Fibroblast of upper back skin (primary cell): ENCODE measurements around the gene SRD5A2.
"Not testable (repeated sequence)": the region's sequence is repeated elsewhere in the genome, so short reads cannot be mapped to it uniquely, and the experiment has no call there.

ENCODE experiments used
- DNase-seq: peaks from one replicate; pipeline ENCODE4 v3.0.0-alpha.2; 2013

SRD5A2 gene

GRCh38 chr2:31531101-31531500 is 49.6 kb downstream of the SRD5A2 start:
- no peak for DNase-seq

- DNase-seq: no peak
These were observed 51.5 kb downstream of the SRD5A2 start for GRCh38 chr2:31529256-31529655.

GRCh38 chr2:31528823-31529222 is 51.9 kb downstream of the SRD5A2 start:
- DNase-seq: no peak

- no peak for DNase-seq
These were observed 53.6 kb downstream of the SRD5A2 start for GRCh38 chr2:31526946-31527732.

GRCh38 chr2:31525876-31526275 is 54.9 kb downstream of the SRD5A2 start:
- DNase-seq: no peak

GRCh38 chr2:31524592-31524991 is 56.1 kb downstream of the SRD5A2 start:
- DNase-seq: no peak

GRCh38 chr2:31523871-31524492 is 56.8 kb downstream of the SRD5A2 start:
- peak; percentile 56 for DNase-seq

GRCh38 chr2:31522786-31523185 is 58.0 kb downstream of the SRD5A2 start:
- DNase-seq: no peak

GRCh38 chr2:31517442-31518203 is 63.1 kb downstream of the SRD5A2 start:
- no peak for DNase-seq

GRCh38 chr2:31515586-31515985 is 65.2 kb downstream of the SRD5A2 start:
- DNase-seq: no peak

GRCh38 chr2:31513553-31513952 is 67.2 kb downstream of the SRD5A2 start:
- no peak for DNase-seq

- no peak for DNase-seq
These were observed 69.4 kb downstream of the SRD5A2 start for GRCh38 chr2:31511376-31511775.

GRCh38 chr2:31505111-31505510 is 75.6 kb downstream of the SRD5A2 start:
- DNase-seq: no peak

- no peak for DNase-seq
These were observed 76.4 kb downstream of the SRD5A2 start for GRCh38 chr2:31504311-31504710.

GRCh38 chr2:31496451-31496874 is 84.3 kb downstream of the SRD5A2 start:
- not testable (repeated sequence) for DNase-seq

- DNase-seq: peak; percentile 3
These were observed 91.4 kb downstream of the SRD5A2 start for GRCh38 chr2:31489339-31489738.

- DNase-seq: no peak
These were observed 97.5 kb downstream of the SRD5A2 start for GRCh38 chr2:31483246-31483645.

- DNase-seq: peak; percentile 52
These were observed 104.1 kb downstream of the SRD5A2 start for GRCh38 chr2:31476511-31477180.

GRCh38 chr2:31475692-31476091 is 105.0 kb downstream of the SRD5A2 start:
- peak; percentile 54 for DNase-seq

- no peak for DNase-seq
These were observed 106.4 kb downstream of the SRD5A2 start for GRCh38 chr2:31474296-31474695.
